GM20000 (cell line): ENCODE data around the gene VPS45.

Experiments
- DNase-seq: peaks from one replicate; pipeline ENCODE4 v3.0.0; 2012; ENCODE audit warnings: low spot score
- TF ChIP-seq, protein P1 (sequence below): IDR thresholded peaks from 2 replicates; pipeline ENCODE4 v1.5.1; 2012; ENCODE audit warnings: mild to moderate bottlenecking, control low read depth; ENCODE audit errors: extremely low read depth, missing control alignments

The VPS45 gene

DNA sequence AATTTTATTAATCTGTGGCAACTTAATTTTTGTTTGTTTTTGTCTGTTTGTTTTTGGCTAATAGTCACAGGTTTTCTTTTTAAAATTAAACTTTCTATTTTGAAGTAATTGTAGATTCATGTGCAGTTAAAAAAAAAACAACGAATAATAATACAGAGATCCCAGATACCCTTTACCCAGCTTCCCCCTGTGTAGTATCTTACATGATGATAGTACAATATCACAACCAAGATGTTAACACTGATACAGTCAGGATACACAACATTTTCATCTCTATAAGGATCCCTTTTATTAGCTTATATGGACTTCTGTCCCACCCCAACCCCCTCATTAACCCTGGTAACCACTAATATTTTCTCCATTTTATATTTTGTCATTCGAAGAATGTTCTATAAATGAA, 5.9 kb downstream of the VPS45 start:
- TF ChIP-seq, protein P1, sequence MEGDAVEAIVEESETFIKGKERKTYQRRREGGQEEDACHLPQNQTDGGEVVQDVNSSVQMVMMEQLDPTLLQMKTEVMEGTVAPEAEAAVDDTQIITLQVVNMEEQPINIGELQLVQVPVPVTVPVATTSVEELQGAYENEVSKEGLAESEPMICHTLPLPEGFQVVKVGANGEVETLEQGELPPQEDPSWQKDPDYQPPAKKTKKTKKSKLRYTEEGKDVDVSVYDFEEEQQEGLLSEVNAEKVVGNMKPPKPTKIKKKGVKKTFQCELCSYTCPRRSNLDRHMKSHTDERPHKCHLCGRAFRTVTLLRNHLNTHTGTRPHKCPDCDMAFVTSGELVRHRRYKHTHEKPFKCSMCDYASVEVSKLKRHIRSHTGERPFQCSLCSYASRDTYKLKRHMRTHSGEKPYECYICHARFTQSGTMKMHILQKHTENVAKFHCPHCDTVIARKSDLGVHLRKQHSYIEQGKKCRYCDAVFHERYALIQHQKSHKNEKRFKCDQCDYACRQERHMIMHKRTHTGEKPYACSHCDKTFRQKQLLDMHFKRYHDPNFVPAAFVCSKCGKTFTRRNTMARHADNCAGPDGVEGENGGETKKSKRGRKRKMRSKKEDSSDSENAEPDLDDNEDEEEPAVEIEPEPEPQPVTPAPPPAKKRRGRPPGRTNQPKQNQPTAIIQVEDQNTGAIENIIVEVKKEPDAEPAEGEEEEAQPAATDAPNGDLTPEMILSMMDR: no peak
- no peak for DNase-seq

DNA sequence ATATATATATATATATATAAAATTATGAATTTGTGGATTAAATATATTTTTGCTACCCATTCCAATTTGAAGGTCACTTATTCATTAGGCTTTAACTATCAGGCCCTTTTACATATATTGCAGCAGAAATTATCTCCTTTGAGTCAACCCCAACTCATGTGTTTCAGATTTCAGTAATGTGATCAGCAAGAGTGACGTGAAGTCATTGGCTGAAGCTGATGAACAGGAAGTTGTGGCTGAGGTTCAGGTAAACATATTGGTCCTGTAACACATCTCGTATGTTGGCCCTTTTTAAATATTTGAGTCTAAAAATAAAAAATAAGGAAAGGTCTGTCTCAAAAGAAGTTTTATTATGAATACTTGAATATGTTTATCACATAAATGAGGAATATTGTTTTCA, 8.5 kb downstream of the VPS45 start:
- peak; percentile 19 for DNase-seq
- TF ChIP-seq, protein P1: no peak

DNA sequence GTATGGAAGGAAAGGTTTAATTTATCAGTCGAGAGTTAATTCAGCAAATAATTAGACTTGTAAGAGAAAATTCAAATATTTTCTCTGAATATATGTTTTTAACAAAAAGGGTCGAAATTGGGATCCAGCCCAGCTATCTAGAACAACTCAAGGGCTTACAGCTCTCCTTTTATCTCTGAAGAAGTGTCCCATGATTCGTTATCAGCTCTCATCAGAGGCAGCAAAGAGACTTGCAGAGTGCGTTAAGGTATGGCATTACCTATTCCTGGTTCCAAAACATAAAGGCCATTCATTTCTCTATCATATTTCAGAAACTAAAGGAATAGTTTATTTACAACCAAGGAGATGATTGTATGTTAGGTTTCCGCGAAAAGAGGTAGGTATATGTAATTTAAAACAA, 9.4 kb downstream of the VPS45 start:
- TF ChIP-seq, protein P1: no peak

DNA sequence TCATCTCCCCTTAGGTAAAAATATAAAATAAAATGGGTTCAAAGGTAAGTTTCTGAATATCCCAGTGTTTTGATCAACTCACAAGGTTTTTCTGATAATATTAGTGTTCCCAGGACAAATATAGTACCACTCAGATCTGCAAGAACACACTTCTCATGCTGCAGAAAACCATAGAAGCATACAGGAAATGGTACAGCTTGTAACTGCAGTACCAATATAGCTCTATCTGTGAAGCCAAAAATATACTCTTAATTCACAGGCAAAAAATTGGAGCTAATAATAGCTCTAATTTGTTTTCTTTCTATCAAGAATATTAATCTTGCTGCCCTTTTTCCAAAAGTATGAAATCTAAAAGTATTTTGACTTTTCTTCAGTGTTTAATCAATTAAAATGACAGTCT, 13.2 kb downstream of the VPS45 start:
- TF ChIP-seq, protein P1: no peak
- DNase-seq: peak; percentile 18

More for the DNA sequence above, 9.4 kb downstream of the VPS45 start:
- no peak for DNase-seq

DNA sequence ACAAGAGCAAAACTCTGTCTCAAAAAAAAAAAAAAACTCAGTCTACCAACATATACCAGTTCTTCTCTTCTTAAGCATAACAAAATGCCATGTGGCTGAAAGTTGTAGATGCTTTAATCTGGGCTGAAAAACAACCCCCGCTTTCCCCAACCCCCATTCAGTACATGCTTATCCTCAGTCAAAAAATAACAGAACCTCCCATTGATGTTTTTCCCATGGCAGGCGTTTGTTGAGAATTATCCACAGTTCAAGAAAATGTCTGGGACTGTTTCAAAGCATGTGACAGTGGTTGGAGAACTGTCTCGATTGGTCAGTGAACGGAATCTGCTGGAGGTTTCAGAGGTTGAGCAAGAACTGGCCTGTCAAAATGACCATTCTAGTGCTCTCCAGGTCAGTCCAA, 14.9 kb downstream of the VPS45 start:
- TF ChIP-seq, protein P1: no peak
- no peak for DNase-seq

DNA sequence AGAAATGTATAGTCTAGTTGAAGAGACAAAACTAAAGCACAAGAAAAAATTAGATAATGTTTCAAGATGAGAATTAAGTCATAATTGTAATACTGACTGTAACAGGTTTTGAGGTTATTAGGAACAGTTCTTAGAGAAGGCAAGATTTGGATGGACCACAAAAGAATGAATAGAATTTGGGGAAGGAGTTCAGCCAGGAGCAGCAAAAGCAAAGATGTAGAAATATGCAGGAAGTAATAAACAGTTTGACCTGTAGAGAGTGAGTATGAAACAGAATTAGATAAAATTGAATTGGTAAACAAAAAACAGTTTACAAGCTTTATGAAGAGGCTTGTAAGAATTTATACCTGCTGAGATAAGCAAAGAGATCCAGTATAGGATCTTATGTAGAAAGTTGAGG, 16.3 kb downstream of the VPS45 start:
- TF ChIP-seq, protein P1: no peak
- no peak for DNase-seq

DNA sequence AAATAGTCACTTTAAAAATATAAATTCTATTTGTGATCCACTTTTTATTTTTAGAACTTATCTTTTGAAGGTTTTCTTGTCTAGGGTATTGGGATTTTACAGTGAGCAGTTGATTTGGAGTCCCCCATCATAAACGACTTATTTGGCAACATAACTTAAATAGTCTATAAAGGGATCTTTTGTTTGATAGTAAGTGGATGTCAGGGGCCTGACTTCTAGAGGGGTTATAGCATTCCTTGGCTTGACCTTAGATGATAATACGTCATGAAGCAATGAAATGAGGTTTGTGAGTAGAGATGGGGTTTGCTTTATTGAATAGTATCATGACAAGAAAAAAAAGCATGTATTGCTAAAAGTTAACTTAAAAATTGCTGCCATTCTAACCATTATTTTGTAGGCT, 17.8 kb downstream of the VPS45 start:
- DNase-seq: no peak
- TF ChIP-seq, protein P1: no peak
